Measurements from ENCODE around the gene MSH5. TPM values are rescaled to one million over a fixed set of nuclear protein-coding genes. Genes with fewer than 3 reads are reported as not detected.

The MSH5 gene
- total RNA-seq, 1 experiment from 2014 or later = 12.9 TPM

Other genes with a start within 250 kb of the MSH5 start
- gene MICB, start 241.9 kb upstream of the MSH5 start, total RNA-seq (2022; extraction: Qiagen RNA extraction) = 5.8 to 6.5 TPM (median 6.2 TPM) in 5 replicates
- gene MCCD1, start 211.0 kb upstream of the MSH5 start, total RNA-seq (2022; extraction: Qiagen RNA extraction) = not detected in 5 replicates
- gene DDX39B, start 198.0 kb upstream of the MSH5 start, total RNA-seq (2022; extraction: Qiagen RNA extraction) = 340 to 418 TPM (median 347 TPM) in 5 replicates
- 0.62 to 1.1 TPM (median 0.93 TPM) in 5 replicates for gene ATP6V1G2, start 193.4 kb upstream of the MSH5 start, total RNA-seq (2022; extraction: Qiagen RNA extraction)
- gene NFKBIL1, start 192.4 kb upstream of the MSH5 start, total RNA-seq (2022; extraction: Qiagen RNA extraction) = 9.5 to 13.0 TPM (median 12.6 TPM) in 5 replicates
- gene LTA, start 167.7 kb upstream of the MSH5 start, total RNA-seq (2022; extraction: Qiagen RNA extraction) = 0.07 to 0.23 TPM (median 0.08 TPM) in 3 of 5 replicates, not detected in the others
- gene TNF, start 164.4 kb upstream of the MSH5 start, total RNA-seq (2022; extraction: Qiagen RNA extraction) = 0.07 to 0.08 TPM in 2 of 5 replicates, not detected in the others
- 0.12 to 0.49 TPM (median 0.14 TPM) in 4 of 5 replicates, not detected in the other for gene LTB, start 157.6 kb upstream of the MSH5 start, total RNA-seq (2022; extraction: Qiagen RNA extraction)
- 0.14 to 0.41 TPM (median 0.29 TPM) in 5 replicates for gene LST1, start 153.7 kb upstream of the MSH5 start, total RNA-seq (2022; extraction: Qiagen RNA extraction)
- gene NCR3, start 147.0 kb upstream of the MSH5 start, total RNA-seq (2022; extraction: Qiagen RNA extraction) = not detected in 5 replicates
- gene AIF1, start 124.8 kb upstream of the MSH5 start, total RNA-seq (2022; extraction: Qiagen RNA extraction) = not detected in 5 replicates
- 66.2 to 87.9 TPM (median 84.6 TPM) in 5 replicates for gene PRRC2A, start 119.3 kb upstream of the MSH5 start, total RNA-seq (2022; extraction: Qiagen RNA extraction)
- gene BAG6, start 87.3 kb upstream of the MSH5 start, total RNA-seq (2022; extraction: Qiagen RNA extraction) = 117 to 150 TPM (median 136 TPM) in 5 replicates
- 2.9 to 3.7 TPM (median 3.1 TPM) in 5 replicates for gene APOM, start 84.1 kb upstream of the MSH5 start, total RNA-seq (2022; extraction: Qiagen RNA extraction)
- 11.3 to 12.4 TPM (median 11.9 TPM) in 5 replicates for gene C6orf47, start 79.2 kb upstream of the MSH5 start, total RNA-seq (2022; extraction: Qiagen RNA extraction)
- gene GPANK1, start 75.0 kb upstream of the MSH5 start, total RNA-seq (2022; extraction: Qiagen RNA extraction) = 7.8 to 11.3 TPM (median 10.1 TPM) in 5 replicates
- 169 to 183 TPM (median 179 TPM) in 5 replicates for gene CSNK2B, start 73.9 kb upstream of the MSH5 start, total RNA-seq (2022; extraction: Qiagen RNA extraction)
- 2.7 to 4.2 TPM (median 3.2 TPM) in 5 replicates for gene LY6G5B, start 70.0 kb upstream of the MSH5 start, total RNA-seq (2022; extraction: Qiagen RNA extraction)
- 1.2 to 1.7 TPM (median 1.4 TPM) in 5 replicates for gene LY6G5C, start 58.9 kb upstream of the MSH5 start, total RNA-seq (2022; extraction: Qiagen RNA extraction)
- gene ABHD16A, start 36.7 kb upstream of the MSH5 start, total RNA-seq (2022; extraction: Qiagen RNA extraction) = 14.2 to 17.5 TPM (median 16.7 TPM) in 5 replicates
- not detected in 5 replicates for gene LY6G6F, start 33.1 kb upstream of the MSH5 start, total RNA-seq (2022; extraction: Qiagen RNA extraction)
- gene LY6G6D, start 24.7 kb upstream of the MSH5 start, total RNA-seq (2022; extraction: Qiagen RNA extraction) = not detected in 5 replicates
- 0.08 to 0.14 TPM (median 0.09 TPM) in 3 of 5 replicates, not detected in the others for gene LY6G6C, start 18.3 kb upstream of the MSH5 start, total RNA-seq (2022; extraction: Qiagen RNA extraction)
- gene MPIG6B, start 16.6 kb upstream of the MSH5 start, total RNA-seq (2022; extraction: Qiagen RNA extraction) = not detected in 5 replicates
- 25.2 to 32.8 TPM (median 28.6 TPM) in 5 replicates for gene DDAH2, start 10.7 kb upstream of the MSH5 start, total RNA-seq (2022; extraction: Qiagen RNA extraction)
- gene CLIC1, start 3.5 kb upstream of the MSH5 start, total RNA-seq (2022; extraction: Qiagen RNA extraction) = 467 to 486 TPM (median 475 TPM) in 5 replicates
- 1.6 to 4.2 TPM (median 3.1 TPM) in 5 replicates for gene SAPCD1, start 22.7 kb downstream of the MSH5 start, total RNA-seq (2022; extraction: Qiagen RNA extraction)
- 1.3 to 1.9 TPM (median 1.5 TPM) in 5 replicates for gene VWA7, start 37.3 kb downstream of the MSH5 start, total RNA-seq (2022; extraction: Qiagen RNA extraction)
- gene VARS1, start 55.7 kb downstream of the MSH5 start, total RNA-seq (2022; extraction: Qiagen RNA extraction) = 49.3 to 54.8 TPM (median 53.0 TPM) in 5 replicates
- gene LSM2, start 67.0 kb downstream of the MSH5 start, total RNA-seq (2022; extraction: Qiagen RNA extraction) = 43.6 to 61.8 TPM (median 59.8 TPM) in 5 replicates
- 1.2 to 1.7 TPM (median 1.4 TPM) in 5 replicates for gene HSPA1L, start 75.3 kb downstream of the MSH5 start, total RNA-seq (2022; extraction: Qiagen RNA extraction)
- gene HSPA1A, start 75.5 kb downstream of the MSH5 start, total RNA-seq (2022; extraction: Qiagen RNA extraction) = 132 to 240 TPM (median 186 TPM) in 5 replicates
- gene HSPA1B, start 87.7 kb downstream of the MSH5 start, total RNA-seq (2022; extraction: Qiagen RNA extraction) = 94.0 to 169 TPM (median 135 TPM) in 5 replicates
- gene NEU1, start 122.8 kb downstream of the MSH5 start, total RNA-seq (2022; extraction: Qiagen RNA extraction) = 24.3 to 33.7 TPM (median 27.9 TPM) in 5 replicates
- 0.05 TPM in 3 of 5 replicates, not detected in the others for gene SLC44A4, start 139.0 kb downstream of the MSH5 start, total RNA-seq (2022; extraction: Qiagen RNA extraction)
- gene EHMT2, start 157.7 kb downstream of the MSH5 start, total RNA-seq (2022; extraction: Qiagen RNA extraction) = 21.5 to 29.0 TPM (median 26.5 TPM) in 5 replicates
- gene ZBTB12, start 162.1 kb downstream of the MSH5 start, total RNA-seq (2022; extraction: Qiagen RNA extraction) = 2.9 to 4.5 TPM (median 3.8 TPM) in 5 replicates
- gene C2, start 187.7 kb downstream of the MSH5 start, total RNA-seq (2022; extraction: Qiagen RNA extraction) = 0.20 to 0.34 TPM (median 0.23 TPM) in 5 replicates
- gene CFB, start 206.1 kb downstream of the MSH5 start, total RNA-seq (2022; extraction: Qiagen RNA extraction) = 1.3 to 3.0 TPM (median 2.0 TPM) in 5 replicates
- gene NELFE, start 219.0 kb downstream of the MSH5 start, total RNA-seq (2022; extraction: Qiagen RNA extraction) = 73.0 to 92.7 TPM (median 76.9 TPM) in 5 replicates
- gene SKIC2, start 219.2 kb downstream of the MSH5 start, total RNA-seq (2022; extraction: Qiagen RNA extraction) = 19.9 to 23.7 TPM (median 22.8 TPM) in 5 replicates
- gene DXO, start 232.1 kb downstream of the MSH5 start, total RNA-seq (2022; extraction: Qiagen RNA extraction) = 11.1 to 13.8 TPM (median 11.8 TPM) in 5 replicates
- gene C4A, start 242.1 kb downstream of the MSH5 start, total RNA-seq (2022; extraction: Qiagen RNA extraction) = 0.80 to 1.1 TPM (median 0.93 TPM) in 5 replicates